Stomach (tissue), 9 donors: ENCODE results near the gene JAG1. TPM values are rescaled to one million over a fixed set of nuclear protein-coding genes. Genes with fewer than 3 reads are reported as not detected.
A peak's percentile ranks its signal among the peaks of the same experiment; 100 is the strongest.

Experiments used
- DNase-seq, 2 donors: peaks; one replicate each; pipeline versions ENCODE4 v3.0.0 to v3.0.0-alpha.2; 2013 to 2019
- H3K27ac ChIP-seq, 5 donors: fragments of 200-600 bp in 4 of 5; sonication (generic) in 4 of 5; one replicate each; pipeline ENCODE4 v1.5.1; 2013 to 2019; ENCODE audit warnings: mild to moderate bottlenecking in 1 of 5, moderate library complexity in 1 of 5
- H3K27me3 ChIP-seq, 3 donors: fragments of 200-600 bp; sonication (generic); one replicate each; pipeline ENCODE4 v1.5.1; 2017 to 2019; ENCODE audit warnings: mixed run types in 1 of 3
- H3K36me3 ChIP-seq, 4 donors: fragments of 200-600 bp; sonication (generic); 1 replicate in 3 of 4; 2 replicates in 1 of 4; pipeline ENCODE4 v1.5.1; 2016 to 2019
- H3K4me1 ChIP-seq, 4 donors: fragments of 200-600 bp; sonication (generic); one replicate each; pipeline ENCODE4 v1.5.1; 2016 to 2019
- H3K4me3 ChIP-seq, 4 donors: fragments of 200-600 bp; sonication (generic) in 3 of 4; one replicate each; pipeline ENCODE4 v1.5.1; 2016 to 2019; ENCODE audit warnings: mild to moderate bottlenecking in 1 of 4
- H3K9me3 ChIP-seq, 4 donors: fragments of 200-600 bp; sonication (generic); one replicate each; pipeline ENCODE4 v1.5.1; 2016 to 2019
- EP300 ChIP-seq: sonication (generic); formaldehyde crosslinking; IDR thresholded peaks from one replicate; pipeline ENCODE4 v1.6.1; 2017; ENCODE audit warnings: antibody characterized with exemption
- POLR2A ChIP-seq, 4 donors: fragments of 450-650 bp; IDR thresholded peaks; one replicate each; pipeline ENCODE4 v1.6.1; 2016; ENCODE audit warnings: antibody characterized with exemption in 4 of 4, control low read depth in 2 of 4, mild to moderate bottlenecking in 1 of 4, moderate library complexity in 1 of 4
- POLR2AphosphoS5 ChIP-seq, 3 donors: sonication (generic); formaldehyde crosslinking; IDR thresholded peaks; one replicate each; pipeline ENCODE4 v1.6.1; 2016; ENCODE audit warnings: antibody characterized with exemption in 3 of 3
- WGBS, 5 donors: extraction: QIAGEN DNeasy Blood & Tissue Kit in 3 of 5; methylation state at CpG; one replicate each; pipeline versions ENCODE4 v1.1.5 to v1.1.7; 2013 to 2018; 5-methylcytosine and 5-hydroxymethylcytosine counted together
- intact Hi-C: fragments of 100-400 bp; cut with DNase I; formaldehyde crosslinking; loops from one replicate; pipeline ENCODE4 v1.15.1; 2023; ENCODE audit warnings: low total_unique reads
- polyA plus RNA-seq, 3 donors: library from polyadenylated mRNA; stranded (reverse); fragments of 200-250 nt; gene quantifications; one replicate each; pipeline ENCODE4 v1.2.3, GENCODE V29; 2013
- total RNA-seq, 5 donors: library from RNA; depleted of rRNA; stranded (reverse); fragments of >200 nt; gene quantifications; one replicate each; pipeline versions ENCODE4 v1.1.0 to v1.2.3, GENCODE V29; 2014 to 2016
- TF ChIP-seq, protein P1 (sequence below), 7 experiments: fragments of 450-650 bp in 4 of 7; fragments of 200-600 bp in 3 of 7; sonication (generic) in 3 of 7; IDR thresholded peaks; one replicate each; pipeline ENCODE4 v1.5.1; 2016 to 2019; ENCODE audit warnings: antibody characterized with exemption in 7 of 7, control low read depth in 2 of 7, mild to moderate bottlenecking in 1 of 7
- donor health status: healthy with polysubstance abuse.
- donor health status: Bipolar disorder and iron deficiency.
- donor health status: healthy.

JAG1 gene
- total and polyA plus RNA-seq, 8 donors, result 5.2 to 133 (median 62.2) TPM

DNA sequence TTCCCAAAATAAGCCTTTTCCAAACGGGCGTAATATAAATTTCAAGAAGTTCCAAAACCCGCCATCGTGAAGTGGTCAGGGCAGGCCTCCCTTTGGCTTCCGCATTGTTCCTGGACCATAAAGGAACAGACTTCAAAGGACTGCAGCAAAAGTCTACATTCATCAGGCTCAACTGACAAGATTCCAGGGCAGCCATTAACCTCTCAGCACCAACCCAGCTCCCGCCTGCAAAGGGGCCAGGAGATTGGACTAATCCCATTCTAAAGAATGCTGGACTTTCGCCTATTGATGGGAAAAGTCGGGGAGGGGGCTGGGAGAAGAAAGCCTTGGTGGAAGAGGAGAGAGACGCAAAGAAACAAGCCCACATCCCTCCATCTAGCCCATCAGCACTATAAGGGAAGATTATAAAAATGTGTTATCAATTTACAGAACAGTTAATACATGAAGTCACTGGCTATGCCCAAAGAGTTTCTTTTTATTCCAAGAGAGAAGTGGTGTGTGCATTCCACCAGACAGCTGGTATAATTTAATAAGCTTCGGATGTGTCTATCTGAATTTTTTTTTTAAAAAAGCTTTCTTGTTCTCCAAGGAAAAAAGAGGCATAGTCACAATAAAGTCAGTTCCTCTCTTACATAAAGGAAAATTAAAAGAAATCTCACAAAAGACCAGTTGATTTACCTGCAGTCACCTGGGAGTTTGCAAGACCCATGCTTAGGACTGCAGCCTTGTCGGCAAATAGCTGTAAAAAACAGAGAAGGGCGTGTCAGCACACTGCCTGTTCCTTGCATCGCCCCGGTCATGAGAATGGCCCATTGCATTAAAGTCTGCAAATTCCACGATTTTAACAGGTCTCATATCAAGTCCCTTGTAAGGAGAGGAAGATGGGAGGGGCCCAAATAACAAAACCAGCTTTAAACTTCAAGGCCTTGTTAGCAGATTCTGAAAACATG lies 17.8 kb downstream of the JAG1 start:
- TF ChIP-seq POLR2A (IDR thresholded peaks at IDR 0.05), result no peak
- TF ChIP-seq POLR2AphosphoS5 (IDR thresholded peaks at IDR 0.05), result no peak
- no peak for TF ChIP-seq EP300
- TF ChIP-seq, protein P1, sequence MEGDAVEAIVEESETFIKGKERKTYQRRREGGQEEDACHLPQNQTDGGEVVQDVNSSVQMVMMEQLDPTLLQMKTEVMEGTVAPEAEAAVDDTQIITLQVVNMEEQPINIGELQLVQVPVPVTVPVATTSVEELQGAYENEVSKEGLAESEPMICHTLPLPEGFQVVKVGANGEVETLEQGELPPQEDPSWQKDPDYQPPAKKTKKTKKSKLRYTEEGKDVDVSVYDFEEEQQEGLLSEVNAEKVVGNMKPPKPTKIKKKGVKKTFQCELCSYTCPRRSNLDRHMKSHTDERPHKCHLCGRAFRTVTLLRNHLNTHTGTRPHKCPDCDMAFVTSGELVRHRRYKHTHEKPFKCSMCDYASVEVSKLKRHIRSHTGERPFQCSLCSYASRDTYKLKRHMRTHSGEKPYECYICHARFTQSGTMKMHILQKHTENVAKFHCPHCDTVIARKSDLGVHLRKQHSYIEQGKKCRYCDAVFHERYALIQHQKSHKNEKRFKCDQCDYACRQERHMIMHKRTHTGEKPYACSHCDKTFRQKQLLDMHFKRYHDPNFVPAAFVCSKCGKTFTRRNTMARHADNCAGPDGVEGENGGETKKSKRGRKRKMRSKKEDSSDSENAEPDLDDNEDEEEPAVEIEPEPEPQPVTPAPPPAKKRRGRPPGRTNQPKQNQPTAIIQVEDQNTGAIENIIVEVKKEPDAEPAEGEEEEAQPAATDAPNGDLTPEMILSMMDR (IDR thresholded peaks at IDR 0.05), result no peak
- no peaks in the 10 kb centered on the region for H3K9me3 ChIP-seq
- peaks cover 47 to 96% (median 77%) of the 10 kb centered on the region in 4 donors for H3K4me1 ChIP-seq
- intact Hi-C loops, result no loop called here
- H3K4me3 ChIP-seq, result no peak overlapping the region
- DNase-seq, result no peak
- 70 to 80% (median 77%) methylated on average over 15 of the region's 15 CpGs for WGBS, 5 donors
- H3K36me3 ChIP-seq, result peaks cover 34 to 92% (median 72%) of the 10 kb centered on the region in 4 donors
- peak overlapping the region in 4 of 5 donors; percentile 46 to 86 (median 78) for H3K27ac ChIP-seq
- H3K27me3 ChIP-seq, result no peaks in the 10 kb centered on the region

DNA sequence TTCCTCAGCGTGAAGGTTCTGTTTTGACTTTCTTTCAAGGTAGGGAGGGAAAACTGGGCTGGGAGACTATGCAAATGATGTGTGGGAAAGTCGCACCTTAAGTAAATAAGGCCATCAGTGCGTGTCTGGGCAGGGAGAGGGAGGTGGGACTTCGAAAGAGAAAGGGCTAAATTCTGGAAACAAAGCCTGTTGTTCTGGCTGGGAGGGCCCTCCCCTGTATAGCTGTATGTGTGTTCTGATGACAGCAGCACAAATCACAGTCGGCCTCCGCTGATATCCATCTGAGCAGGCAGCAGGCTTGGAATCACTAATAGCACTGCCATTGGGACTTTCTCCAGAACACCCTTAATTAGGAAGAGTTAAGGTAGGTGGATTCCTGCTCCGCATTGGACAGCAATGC lies 19.2 kb downstream of the JAG1 start:
- DNase-seq, result peak; percentile 46 to 76
- intact Hi-C loops, result no loop called here
- Histone ChIP-seq H3K4me1 (peaks cover 40 to 87% (median 66%) of the 10 kb centered on the region in 4 donors), H3K9me3 (no peaks in the 10 kb centered on the region), H3K4me3 (no peak overlapping the region), H3K27ac (peak overlapping the region; percentile 2 to 86 (median 78)), H3K36me3 (peaks cover 41 to 92% (median 73%) of the 10 kb centered on the region in 4 donors), H3K27me3 (no peaks in the 10 kb centered on the region)
- WGBS, 5 donors, result 28 to 44% (median 34%) methylated on average over 7 of the region's 7 CpGs
- TF ChIP-seq, protein P1 (IDR thresholded peaks at IDR 0.05), result no peak
- TF ChIP-seq POLR2A (IDR thresholded peaks at IDR 0.05) (no peak), EP300 (no peak), POLR2AphosphoS5 (IDR thresholded peaks at IDR 0.05) (peak in 1 of 3 donors; percentile 61)

DNA sequence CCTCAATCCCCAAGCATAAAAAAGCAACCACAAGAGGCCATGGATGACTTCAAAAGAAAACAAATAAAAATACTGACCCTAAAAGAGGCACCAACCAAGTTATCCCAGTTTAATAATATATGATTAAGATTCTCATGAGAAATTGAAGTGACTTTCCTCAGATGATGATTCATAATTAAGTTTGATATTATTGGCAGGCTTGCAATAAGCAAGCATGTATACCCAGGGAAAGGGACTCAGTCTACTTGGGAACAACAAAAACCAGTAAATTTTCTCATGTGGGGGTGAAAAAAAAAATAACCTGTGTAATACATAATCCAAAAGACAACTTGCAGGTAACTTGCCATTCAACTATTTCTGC lies 19.6 kb downstream of the JAG1 start:
- Histone ChIP-seq H3K9me3 (no peaks in the 10 kb centered on the region), H3K27ac (peak overlapping the region in 4 of 5 donors; percentile 58 to 86 (median 78)), H3K4me3 (no peak overlapping the region), H3K4me1 (peaks cover 38 to 85% (median 65%) of the 10 kb centered on the region in 4 donors), H3K36me3 (peaks cover 45 to 94% (median 76%) of the 10 kb centered on the region in 4 donors), H3K27me3 (no peaks in the 10 kb centered on the region)
- no peak for DNase-seq
- TF ChIP-seq EP300 (no peak), POLR2A (IDR thresholded peaks at IDR 0.05) (no peak), POLR2AphosphoS5 (IDR thresholded peaks at IDR 0.05) (no peak)
- TF ChIP-seq, protein P1 (IDR thresholded peaks at IDR 0.05), result no peak
- intact Hi-C loops, result no loop called here

DNA sequence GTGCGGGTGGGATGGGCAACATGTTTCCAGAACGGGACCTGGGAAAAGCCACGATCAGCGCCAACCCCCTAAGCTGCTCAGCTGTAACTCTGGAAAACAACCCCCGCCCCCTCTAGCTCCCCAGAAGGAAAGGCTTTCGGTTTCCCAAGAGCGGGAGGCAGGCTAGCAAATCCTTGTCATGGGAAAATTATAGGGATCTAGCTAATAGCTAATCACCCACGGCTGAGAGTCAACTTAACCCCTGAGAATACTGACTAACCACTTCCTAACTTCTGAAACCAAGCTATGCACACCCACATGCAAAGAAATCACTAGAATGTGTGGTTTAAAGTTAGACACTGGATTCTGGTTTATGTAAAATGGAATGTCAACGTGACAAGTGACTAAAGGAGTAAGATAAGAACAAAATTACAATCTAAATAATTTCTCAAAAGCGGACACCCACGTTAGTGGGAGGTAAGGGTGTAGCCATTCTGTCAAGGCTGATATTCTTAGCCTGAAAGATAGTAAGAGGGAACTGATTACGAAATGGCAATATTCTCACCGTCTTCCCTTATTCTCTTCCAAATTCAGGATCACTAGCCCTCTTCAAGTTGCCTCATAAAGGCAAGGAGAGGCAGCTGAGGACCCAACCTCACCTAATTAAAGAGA lies 20.1 kb downstream of the JAG1 start:
- TF ChIP-seq POLR2AphosphoS5 (IDR thresholded peaks at IDR 0.05) (no peak), EP300 (no peak), POLR2A (IDR thresholded peaks at IDR 0.05) (no peak)
- TF ChIP-seq, protein P1 (IDR thresholded peaks at IDR 0.05), result no peak
- Histone ChIP-seq H3K27me3 (no peaks in the 10 kb centered on the region), H3K4me1 (peaks cover 38 to 80% (median 60%) of the 10 kb centered on the region in 4 donors), H3K36me3 (peaks cover 50 to 95% (median 77%) of the 10 kb centered on the region in 4 donors), H3K27ac (peak overlapping the region in 4 of 5 donors; percentile 58 to 86 (median 78)), H3K4me3 (peak overlapping the region in 3 of 4 donors; percentile 12 to 18 (median 17)), H3K9me3 (no peaks in the 10 kb centered on the region)
- intact Hi-C loops, result no loop called here
- peak in 1 of 2 donors; percentile 72 for DNase-seq
- WGBS, 5 donors, result 44 to 56% (median 49%) methylated on average over 11 to 13 of the region's 13 CpGs
